NOMO-1 treated with dmso at 0.1 percent for 144 hours (cell line): ENCODE measurements around the gene ARMCX5.

Experiments
- DNase-seq: peaks from one replicate; lab custom pipeline; 2025; ENCODE audit not compliant: unreplicated experiment; lab: John Stamatoyannopoulos, UW

The ARMCX5 gene

DNA sequence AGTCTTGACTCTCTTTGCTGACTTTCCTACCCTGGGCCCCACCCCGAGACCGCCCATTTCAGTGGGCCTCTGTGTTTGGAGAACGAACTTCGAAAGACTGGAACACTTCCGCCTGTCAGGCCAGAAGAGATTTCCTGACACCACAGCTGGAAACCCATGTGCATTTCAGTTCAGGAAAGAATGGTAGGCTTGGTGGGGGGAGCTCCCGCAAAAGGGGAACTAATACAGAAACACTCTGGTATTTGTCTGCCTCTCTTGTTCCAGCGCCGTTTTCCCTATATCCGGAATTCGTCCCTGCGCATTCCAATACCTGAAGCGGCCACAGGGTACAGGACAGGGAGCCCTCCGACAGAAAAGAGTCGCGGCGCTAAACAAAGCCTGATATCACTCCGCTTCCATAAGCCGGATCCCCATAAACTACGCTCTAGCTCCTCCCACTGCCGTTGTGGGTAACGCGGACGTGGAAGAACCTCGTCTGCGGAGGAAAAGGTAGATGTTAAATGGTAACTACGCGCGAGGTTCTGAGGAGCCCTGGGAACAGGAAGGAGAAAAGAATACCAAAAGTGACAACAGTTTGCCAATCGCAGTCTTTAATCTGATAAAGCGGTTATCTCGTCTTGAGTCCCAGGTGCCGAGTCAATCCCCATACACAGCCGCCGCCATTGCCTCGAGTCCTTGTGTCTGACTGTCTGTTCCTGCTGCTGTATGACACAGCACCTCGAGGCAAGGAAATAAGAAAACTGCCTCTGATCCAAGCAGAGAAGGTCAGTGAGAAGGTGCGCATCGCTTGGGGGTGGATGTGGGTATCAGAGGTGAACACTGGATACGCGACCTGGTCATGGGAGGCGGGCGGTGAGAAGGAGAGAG lies at the start of gene ARMCX5:
Gene ARMCX5, plus strand, starts transcription at position 432 of the 867 bp plus-strand sequence. CDS start 2,627 bp downstream, outside the sequence.
- DNase-seq = peak; percentile 59

DNA sequence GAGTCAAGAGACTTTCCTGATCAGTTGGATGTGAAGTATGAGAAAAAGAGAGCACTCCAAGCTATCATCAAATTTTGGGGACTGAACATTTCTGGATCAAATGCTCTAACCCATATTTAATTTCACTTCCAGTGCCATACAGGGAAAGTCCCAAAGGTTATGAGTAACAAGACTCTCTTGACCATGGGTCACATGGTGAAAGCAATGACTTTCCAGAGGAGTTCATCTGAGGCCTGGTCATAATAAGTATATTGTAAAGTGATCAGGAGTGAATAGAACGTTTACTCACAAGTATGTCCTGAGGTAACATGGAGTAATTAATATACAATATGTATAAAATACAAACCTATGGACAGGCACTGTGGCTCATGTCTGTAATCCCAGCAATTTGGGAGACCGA lies 40.7 kb upstream of the ARMCX5 start:
- DNase-seq = no peak

DNA sequence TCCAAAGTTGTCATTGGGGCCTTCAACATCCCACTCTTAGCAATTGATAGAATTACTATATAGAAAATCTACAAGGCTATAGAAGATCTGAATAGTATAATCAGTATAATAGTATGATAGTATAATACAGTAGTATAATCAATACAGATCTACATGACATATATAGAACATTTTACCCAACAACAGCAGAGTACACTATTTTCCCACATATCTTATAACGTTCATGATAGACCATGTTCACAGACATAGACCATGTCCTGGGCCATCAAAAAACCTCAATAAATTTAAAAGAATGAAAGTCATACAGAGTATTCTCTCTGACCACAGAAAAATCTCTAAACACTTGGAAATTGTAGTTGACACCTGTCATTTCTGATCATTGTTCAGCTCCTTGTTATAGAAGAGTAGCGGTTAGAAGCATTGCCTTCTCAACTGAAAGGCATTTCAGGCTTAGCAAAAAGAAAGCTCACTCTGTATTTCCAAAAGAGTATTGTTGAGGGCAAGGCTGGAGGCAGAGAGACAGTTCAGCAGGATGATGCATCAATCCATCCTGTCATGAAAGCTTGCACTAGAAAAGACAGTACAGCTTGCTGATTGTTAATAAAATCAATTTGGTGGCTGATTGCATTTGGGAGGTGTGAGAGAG lies 38.8 kb upstream of the ARMCX5 start:
- no peak for DNase-seq

DNA sequence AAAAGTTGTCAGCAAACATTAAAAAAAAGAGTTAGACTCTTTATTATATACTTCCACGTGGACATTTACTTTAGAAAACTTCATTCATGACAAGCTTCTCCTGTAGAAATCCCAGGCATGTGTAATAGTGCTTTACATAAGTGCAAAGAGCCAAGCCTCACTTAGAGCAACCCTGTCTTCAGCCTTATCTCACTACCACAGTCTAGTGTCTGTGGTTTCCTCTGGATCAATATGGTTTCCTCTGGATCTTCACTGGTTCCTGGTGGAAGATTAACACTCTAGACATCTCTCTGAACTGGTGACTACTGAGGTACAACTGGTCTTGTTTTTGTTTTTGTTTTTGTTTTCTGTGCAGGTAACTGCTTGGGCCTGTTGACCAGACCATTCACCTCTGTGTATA lies 18.4 kb upstream of the ARMCX5 start:
- DNase-seq = no peak

DNA sequence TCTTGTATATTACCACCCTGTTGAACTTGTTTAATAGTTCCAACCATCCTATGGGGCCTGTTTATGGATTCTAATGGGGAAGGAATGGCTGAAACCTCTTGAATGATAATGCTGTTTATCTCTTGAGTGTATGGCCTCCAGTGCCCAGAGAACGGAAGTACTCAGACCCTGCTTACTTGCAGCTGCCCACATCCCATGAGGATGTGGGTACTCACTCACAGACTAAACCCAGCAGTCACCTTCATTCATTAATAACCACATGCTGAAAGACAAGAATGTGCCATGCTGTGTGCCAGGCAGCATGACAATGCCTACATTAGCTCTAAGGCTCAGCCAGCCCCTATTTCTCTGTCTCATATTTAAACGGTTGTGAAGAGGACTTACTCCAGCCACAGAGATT lies 5.9 kb upstream of the ARMCX5 start:
- no peak for DNase-seq

DNA sequence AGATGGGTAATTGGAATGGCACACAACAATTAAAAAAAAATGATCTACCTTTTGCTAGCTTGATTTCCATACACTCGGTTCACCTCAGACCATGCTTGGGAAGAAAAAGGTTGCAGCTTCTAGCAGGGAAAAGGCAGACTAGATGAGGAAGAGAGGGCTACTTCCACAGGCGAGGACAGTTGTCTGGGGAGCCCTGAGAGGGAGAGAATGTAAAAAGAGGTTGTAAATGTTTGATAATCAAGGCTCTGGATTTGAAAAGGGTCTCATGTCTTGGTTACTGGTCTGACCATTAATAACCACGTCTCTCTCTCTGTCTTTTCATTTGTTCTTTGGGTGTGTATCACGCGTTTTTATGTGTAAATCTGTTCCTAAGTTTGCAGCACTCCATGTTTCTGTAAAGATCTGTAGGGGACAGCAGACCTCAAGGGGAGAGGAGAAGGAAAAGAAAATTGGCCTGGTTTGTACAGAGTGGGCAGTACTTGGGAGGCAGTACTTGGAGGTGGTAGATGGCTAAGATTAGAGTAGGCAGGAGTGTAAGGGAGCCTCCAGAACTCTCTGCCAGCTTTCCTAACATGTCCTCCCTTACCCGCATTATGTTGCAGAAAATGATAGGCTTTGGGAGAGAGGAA lies 750 bp downstream of the ARMCX5 start:
- no peak for DNase-seq

DNA sequence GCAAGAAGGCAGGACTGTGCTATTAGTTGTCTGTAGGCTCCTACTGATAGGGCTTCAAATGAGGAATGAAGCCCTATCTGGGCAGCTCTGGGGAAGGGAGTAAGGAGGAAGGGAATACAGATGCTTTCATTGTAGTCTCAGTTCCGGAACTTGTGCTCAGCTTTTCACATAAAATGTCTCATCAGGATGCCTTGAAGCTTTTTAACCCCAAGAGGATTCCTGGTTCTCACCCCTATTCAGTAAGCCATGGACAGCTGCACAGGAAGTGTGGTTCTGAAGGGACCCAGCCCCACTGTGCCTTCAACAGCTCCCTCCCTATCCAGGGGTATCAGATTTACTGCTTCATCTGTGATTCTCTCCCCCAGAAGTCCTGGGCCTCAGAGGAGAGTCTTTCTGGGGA lies 5.0 kb downstream of the ARMCX5 start:
- DNase-seq = no peak

DNA sequence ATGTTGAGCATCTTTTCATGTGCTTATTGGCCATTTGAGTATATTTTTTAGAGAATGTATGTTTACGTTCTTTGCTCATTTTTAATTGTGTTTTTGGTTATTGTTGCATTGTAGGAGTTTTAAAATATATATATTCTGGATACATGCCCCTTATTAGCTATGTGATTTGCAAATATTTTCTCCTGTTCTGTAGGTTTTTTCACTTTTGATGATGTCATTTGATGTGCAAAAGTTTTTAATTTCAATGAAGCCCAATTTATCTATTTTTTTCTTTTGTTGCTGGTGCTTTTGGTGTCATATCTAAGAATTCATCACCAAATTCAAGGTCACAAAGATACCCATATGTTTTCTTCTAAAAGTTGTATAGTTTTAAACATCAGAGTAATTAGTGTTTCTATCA lies 6.8 kb downstream of the ARMCX5 start:
- DNase-seq = no peak

DNA sequence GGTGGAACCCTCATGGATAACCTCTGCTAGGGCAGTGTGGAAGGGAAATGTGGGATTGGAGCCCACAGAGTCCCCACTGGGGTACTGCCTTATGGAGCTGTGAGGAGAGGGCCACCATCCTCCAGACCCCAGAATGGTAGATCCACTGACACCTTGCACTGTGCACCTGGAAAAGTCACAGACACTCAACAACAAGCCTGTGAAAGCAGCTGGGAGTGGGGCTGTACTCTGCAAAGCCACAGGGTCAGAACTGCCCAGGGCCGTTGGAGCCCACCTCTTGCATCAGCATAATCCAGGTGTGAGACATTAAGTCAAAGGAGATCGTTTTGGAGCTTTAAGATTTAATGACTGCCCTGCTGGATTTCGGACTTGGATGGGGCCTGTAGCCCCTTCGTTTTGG lies 11.6 kb downstream of the ARMCX5 start:
- DNase-seq = no peak

DNA sequence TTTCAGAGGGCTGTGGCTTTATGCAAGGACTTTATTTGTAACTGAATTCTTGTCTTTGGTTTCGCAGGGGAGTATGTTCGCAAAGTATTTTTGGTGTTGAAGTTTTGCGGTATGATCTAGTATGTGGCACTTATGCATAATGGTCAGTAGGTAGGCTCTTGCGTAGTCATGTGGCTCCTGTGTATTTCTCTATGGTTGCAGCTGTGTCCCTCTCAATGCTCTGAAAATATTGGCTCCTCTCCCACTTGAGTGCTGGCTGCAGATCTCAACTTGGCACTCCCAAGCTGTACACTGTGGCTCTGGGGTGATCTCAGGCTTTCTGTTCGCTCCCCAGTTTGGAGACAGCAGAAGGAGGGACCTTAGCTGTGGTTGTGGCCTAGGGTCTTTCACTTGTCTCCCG lies 24.8 kb downstream of the ARMCX5 start:
- no peak for DNase-seq

DNA sequence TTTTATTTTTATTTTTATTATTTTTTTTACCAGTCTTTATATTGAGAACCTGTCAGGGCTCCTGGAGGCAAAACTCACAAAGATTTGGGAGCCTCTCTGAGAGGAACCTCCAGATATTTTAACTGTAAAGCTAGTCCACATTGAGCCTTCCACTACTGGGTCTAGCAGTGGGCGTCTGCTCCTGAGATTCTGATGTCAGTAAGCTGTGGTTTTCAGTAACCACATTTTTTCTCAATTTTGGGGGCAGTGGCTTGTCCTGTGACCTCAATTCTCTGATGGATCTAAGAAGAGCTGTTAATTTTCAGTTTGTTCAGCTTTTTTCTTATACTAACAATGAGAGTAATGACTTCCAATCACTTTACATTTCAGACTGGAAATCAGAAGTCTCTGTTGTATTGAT lies 28.3 kb downstream of the ARMCX5 start:
- DNase-seq = no peak

DNA sequence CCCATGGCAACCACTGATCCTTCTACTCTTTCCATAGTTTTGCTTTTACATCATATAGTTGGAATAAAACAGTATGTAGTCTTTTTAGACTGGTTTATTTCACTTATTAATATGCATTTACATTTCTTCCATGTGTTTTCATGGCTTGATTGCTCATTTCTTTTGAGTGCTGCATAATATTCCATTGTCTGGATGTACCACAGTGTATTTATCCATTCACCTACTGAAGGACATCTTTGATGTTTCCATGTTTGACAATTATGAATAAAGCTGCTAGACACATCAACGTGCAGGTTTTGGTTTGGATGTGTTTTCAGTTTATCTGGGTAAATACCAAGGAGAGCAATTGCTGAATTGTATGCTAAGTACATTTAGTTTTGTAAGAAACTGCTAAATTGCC lies 38.2 kb downstream of the ARMCX5 start:
- DNase-seq = no peak

DNA sequence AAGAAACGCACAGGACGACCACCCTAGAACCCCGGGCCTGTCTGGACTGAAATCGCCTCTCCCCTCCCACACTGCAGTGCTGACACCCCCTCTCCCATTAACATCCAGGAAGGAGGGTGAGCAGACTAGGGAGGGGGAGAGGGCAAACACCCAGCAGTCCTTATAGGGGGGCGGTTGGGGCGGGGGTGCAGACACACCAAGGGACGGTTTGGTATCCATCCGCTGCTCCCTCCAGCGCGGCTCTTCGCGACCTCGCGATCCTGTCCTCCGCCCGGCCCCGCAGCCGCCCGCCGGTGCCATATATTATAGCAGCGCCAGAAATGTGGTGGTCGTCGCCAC lies 51.6 kb downstream of the ARMCX5 start:
- no peak for DNase-seq

DNA sequence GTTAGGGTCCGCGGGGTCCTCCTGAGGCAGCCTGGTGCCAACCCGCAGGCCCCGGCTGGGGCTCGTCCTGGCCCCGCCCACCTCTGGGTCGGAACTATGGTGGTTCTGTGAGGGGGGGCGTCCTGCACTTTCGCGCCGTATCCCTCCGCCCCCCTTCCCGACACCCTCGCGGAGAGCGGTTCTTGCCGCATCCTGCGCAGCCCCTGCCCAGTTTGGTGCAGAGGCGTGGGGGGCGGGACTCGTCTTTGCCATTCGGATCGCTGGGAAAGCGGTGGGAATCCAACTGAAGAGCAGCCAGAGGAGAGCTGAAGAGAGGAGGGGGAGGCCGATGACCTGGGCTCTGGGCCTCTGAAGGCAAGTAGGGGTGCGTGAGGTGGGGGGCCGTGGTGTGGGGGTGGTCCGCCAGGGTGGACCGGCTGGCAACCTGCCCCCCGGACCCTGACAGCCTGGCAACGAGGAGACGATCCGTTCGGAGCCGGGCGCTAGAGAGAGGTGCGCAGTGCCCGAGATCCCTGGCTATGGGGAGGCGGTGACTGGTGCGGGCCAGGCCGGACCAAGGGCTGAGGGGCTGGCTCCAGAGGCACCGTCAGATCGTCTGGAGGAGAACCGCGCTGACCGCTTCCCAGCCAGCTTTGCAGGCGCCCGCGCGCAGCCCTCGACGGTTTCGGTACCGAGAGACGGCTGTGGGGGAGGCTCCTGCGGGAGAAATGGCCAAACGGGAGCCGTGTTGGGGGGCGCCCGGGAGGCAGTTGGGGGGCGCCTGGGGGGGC lies 52.1 kb downstream of the ARMCX5 start, which contains the start of gene GPRASP1:
Gene GPRASP1, plus strand, starts transcription at position 242 of the 770 bp plus-strand sequence. CDS start 2,431 bp downstream, outside the sequence.
- DNase-seq = no peak

DNA sequence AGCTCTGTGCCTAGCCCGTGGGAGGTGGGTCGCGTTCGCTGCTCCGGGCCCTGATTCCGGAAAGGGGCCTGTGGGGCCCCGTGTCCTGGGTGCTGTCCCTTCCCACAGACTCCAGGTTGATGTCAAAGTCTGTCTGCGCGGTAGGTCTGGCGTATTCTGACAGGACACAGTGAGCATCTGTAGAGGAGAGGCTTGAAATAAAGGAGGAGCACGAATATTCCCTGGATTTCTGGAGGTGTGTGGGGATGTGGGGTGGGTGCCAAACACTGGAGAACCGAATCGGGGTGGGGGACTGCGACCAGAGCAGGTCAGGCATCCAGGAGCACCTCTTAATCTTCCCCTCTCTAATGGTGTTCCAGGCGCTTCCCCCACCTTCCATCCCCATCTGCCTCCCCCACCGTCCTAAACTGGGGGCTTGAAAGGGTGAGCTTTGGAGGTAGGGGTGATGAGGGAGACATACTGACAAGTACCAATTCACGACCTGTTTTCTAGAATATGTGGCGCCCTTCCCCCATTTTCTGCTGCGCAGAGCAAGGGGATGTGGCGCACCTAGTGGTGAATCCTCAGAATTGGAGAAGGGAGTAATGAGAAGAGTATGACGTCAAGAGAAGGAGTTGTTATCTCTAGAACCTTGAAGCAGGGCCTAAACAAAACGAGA lies 52.8 kb downstream of the ARMCX5 start:
- DNase-seq = no peak
